Mammary epithelial cell (primary cell): ENCODE measurements around the gene QRFP.

Source experiments
- EZH2 ChIP-seq: IDR thresholded peaks from 2 replicates; pipeline ENCODE4 v1.6.1; 2012; ENCODE audit warnings: low read length, inconsistent platforms, borderline replicate concordance
- TF ChIP-seq, protein P1 (sequence below), 2 donors: IDR thresholded peaks in 1 of 2; conservative IDR thresholded peaks in 1 of 2; 2 replicates each; pipeline ENCODE4 v1.5.1; 2011 to 2012; ENCODE audit warnings: inconsistent platforms in 2 of 2, low read length in 2 of 2, mild to moderate bottlenecking in 2 of 2, control low read depth in 1 of 2, low read depth in 1 of 2; ENCODE audit not compliant: insufficient read depth in 1 of 2; ENCODE audit errors: extremely low read depth in 1 of 2

DNA sequence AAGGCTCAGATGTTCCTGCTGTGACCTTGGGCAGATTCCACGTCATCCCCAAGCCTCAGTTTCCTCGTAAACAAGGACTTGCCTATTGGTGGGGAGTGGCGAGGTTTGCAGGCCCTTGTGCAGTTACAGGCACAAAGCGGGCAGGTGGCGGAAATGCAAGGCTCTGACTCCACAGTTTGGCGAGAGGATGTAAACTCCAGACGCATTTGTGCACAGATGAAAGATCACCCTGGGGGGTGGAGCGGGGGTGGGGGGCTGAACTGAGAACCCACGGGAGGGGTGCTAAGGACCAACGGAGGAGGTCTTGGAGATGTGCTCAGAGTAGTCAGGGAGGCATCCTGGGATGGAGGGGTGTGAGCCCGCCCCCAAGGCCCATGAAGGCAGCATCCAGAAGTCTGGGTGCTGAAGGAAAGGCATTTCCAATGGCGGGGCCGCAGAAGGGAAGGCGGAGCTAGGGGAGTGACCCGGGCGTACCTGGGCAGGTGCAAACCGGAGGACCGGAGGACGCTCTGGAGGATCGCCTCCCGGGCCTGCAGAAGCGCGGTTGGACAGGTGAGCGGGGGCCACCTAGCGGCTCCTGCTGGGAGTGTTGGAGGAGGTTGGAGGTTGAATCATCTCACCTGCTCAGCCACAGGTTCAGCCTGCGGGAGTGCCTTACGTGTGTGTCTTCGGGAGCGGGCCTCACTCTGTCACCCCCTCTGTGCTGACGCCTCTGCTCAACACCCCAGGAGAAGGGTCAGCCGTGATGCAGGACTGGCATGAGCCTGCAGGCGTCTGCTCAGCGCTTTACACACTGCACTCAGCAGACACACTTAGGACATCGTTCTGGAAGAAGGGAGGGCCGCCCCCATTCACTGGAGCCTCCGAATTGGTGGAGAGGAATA, 44.3 kb upstream of the QRFP start:
- TF ChIP-seq, protein P1, sequence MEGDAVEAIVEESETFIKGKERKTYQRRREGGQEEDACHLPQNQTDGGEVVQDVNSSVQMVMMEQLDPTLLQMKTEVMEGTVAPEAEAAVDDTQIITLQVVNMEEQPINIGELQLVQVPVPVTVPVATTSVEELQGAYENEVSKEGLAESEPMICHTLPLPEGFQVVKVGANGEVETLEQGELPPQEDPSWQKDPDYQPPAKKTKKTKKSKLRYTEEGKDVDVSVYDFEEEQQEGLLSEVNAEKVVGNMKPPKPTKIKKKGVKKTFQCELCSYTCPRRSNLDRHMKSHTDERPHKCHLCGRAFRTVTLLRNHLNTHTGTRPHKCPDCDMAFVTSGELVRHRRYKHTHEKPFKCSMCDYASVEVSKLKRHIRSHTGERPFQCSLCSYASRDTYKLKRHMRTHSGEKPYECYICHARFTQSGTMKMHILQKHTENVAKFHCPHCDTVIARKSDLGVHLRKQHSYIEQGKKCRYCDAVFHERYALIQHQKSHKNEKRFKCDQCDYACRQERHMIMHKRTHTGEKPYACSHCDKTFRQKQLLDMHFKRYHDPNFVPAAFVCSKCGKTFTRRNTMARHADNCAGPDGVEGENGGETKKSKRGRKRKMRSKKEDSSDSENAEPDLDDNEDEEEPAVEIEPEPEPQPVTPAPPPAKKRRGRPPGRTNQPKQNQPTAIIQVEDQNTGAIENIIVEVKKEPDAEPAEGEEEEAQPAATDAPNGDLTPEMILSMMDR (conservative IDR thresholded peaks at IDR 0.05 in 1 of 2, IDR thresholded peaks at IDR 0.05 in 1 of 2; ENCODE audit: extremely low read depth in 1 of 2, insufficient read depth in 1 of 2, low read depth in 1 of 2, low read length in 2 of 2), result peak; percentile 73 to 95
- no peak for TF ChIP-seq EZH2
